GM12872 (cell line): ENCODE measurements around the gene GPC6.

ENCODE experiments used
- TF ChIP-seq, protein P1 (sequence below): IDR thresholded peaks from 3 replicates; pipeline ENCODE4 v1.5.1; 2011; ENCODE audit warnings: low read depth, mild to moderate bottlenecking, low read length, moderate library complexity; ENCODE audit not compliant: insufficient read depth

GPC6 gene

DNA sequence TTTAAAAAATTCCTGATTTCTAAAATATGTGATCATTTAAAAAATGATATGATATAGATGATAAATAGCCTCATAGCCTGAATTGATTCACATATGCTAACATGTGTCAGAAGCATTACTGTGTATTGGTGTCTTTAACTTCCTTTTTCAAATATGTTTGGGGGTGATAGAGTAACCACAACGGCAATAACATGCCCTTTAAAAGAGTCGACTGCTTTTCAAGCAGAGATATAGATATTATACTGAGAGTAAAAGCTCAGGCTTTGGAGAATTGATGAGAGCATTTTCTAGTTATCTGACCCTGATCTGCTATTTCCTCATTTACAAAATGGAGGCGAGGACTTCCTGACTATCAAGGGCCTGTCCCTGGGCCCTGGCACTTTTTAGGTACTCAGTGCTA lies 992.3 kb downstream of the GPC6 start:
- TF ChIP-seq, protein P1, sequence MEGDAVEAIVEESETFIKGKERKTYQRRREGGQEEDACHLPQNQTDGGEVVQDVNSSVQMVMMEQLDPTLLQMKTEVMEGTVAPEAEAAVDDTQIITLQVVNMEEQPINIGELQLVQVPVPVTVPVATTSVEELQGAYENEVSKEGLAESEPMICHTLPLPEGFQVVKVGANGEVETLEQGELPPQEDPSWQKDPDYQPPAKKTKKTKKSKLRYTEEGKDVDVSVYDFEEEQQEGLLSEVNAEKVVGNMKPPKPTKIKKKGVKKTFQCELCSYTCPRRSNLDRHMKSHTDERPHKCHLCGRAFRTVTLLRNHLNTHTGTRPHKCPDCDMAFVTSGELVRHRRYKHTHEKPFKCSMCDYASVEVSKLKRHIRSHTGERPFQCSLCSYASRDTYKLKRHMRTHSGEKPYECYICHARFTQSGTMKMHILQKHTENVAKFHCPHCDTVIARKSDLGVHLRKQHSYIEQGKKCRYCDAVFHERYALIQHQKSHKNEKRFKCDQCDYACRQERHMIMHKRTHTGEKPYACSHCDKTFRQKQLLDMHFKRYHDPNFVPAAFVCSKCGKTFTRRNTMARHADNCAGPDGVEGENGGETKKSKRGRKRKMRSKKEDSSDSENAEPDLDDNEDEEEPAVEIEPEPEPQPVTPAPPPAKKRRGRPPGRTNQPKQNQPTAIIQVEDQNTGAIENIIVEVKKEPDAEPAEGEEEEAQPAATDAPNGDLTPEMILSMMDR = no peak

- TF ChIP-seq, protein P1 = no peak
These were observed 998.1 kb downstream of the GPC6 start for GRCh38 chr13:94224670-94225069.

DNA sequence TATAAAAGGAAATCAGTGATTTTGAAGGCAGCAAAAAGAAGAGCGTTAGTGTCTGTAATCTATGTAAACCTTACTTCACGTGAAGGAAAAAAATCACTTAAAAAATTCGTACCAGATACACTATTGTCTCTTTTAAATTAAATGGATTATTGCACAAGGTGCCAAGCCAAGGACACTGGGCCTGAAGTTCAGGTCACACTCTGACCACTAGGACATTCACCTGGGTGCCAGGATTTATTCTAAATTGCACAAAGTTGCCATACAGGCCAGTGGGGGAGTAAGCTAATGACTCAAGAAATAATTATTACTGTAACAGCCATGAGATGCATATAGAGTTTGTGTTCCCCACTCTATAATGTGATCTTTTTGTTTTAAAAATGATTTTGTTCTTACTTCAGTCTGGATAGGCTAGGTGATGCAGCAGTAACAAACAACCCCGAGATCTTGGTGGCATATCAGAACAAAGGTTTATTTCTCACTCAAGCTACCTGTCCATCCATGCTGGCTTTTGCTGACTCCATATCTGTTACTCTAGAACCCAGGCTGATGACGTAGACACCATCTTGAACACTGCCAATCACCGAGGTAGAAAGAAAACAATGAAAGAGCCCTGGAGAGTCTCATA lies 1000.8 kb downstream of the GPC6 start:
- TF ChIP-seq, protein P1 = no peak

- TF ChIP-seq, protein P1 = no peak
These were observed 1002.2 kb downstream of the GPC6 start for GRCh38 chr13:94228763-94229162.

- TF ChIP-seq, protein P1 = no peak
These were observed 1005.7 kb downstream of the GPC6 start for GRCh38 chr13:94232161-94232950.

- TF ChIP-seq, protein P1 = no peak
These were observed 1006.3 kb downstream of the GPC6 start for GRCh38 chr13:94232956-94233355.

- TF ChIP-seq, protein P1 = no peak
These were observed 1006.8 kb downstream of the GPC6 start for GRCh38 chr13:94233401-94233800.
